ENCODE results near the gene AMOTL1. TPM values are rescaled to one million over a fixed set of nuclear protein-coding genes. Genes with fewer than 3 reads are reported as not detected.

Gene AMOTL1
- polyA plus RNA-seq, 1 donor (not counting 4 experiments of a cell fraction or from before 2014, with no cell fraction given): 86.5 TPM

DNA sequence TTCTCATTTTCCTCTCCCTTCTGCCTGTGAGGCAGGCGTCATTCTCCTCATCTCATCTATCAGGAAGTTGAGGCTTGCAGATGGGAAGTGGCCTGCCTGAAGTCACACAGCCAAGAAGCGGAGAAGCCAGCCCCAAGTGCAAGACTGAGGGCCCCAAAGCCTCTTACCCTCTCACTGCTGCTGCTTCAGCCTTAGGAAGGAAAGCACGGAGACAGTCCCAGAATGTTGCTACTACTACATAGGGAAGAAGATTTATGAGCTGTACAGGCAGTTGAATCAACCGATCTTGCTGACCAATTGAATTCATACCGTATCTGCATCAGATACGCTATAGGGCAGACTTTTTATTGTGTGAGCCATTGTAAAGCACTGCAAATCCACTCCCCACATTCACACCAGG is 116.2 kb downstream of the AMOTL1 start:
- Histone ChIP-seq H3K27ac (ENCODE audit: control insufficient read depth, insufficient read depth, low read length) (no peak overlapping the region), H3K4me2 (ENCODE audit: control insufficient read depth, extremely low read depth, insufficient read depth, low read depth, low read length) (no peak overlapping the region), H3K4me3 (ENCODE audit: control insufficient read depth in 2 of 3, extremely low read depth in 1 of 3, insufficient read depth in 2 of 3, low read depth in 1 of 3, low read length in 3 of 3) (no peak overlapping the region), H3K4me1 (ENCODE audit: control insufficient read depth, extremely low read depth, insufficient read depth, low read length) (peaks cover 42% of the 10 kb centered on the region), H4K20me1 (ENCODE audit: control insufficient read depth, extremely low read depth, insufficient read depth, low read length) (peaks cover 7% of the 10 kb centered on the region), H3K79me2 (ENCODE audit: control insufficient read depth, insufficient read depth, low read length) (peaks cover 31% of the 10 kb centered on the region), H3K9ac (ENCODE audit: control insufficient read depth, extremely low read depth, insufficient read depth, low read length) (no peak overlapping the region), H2AFZ (ENCODE audit: control insufficient read depth, low read length) (no peak overlapping the region), H3K9me1 (ENCODE audit: control insufficient read depth, extremely low read depth, insufficient read depth, low read length) (peaks cover 3% of the 10 kb centered on the region), H3K9me3 (ENCODE audit: control insufficient read depth, low read depth, low read length) (no peaks in the 10 kb centered on the region), H3K36me3 (ENCODE audit: control insufficient read depth in 2 of 2, extremely low read depth in 1 of 2, insufficient read depth in 2 of 2, low read length in 2 of 2) (peaks cover 30 to 44% of the 10 kb centered on the region in 2 experiments), H3K27me3 (ENCODE audit: control insufficient read depth, extremely low read depth, insufficient read depth, low read length) (no peaks in the 10 kb centered on the region)
- dilution Hi-C loops (cut with MboI; ENCODE audit: extremely low pct_ligation_motif_present, low sequenced_read_pairs): no loop called here
- DNase-seq (ENCODE audit: low read depth, low spot score) (no peak), FAIRE-seq (peak; percentile 62)
- TF ChIP-seq, protein P1, sequence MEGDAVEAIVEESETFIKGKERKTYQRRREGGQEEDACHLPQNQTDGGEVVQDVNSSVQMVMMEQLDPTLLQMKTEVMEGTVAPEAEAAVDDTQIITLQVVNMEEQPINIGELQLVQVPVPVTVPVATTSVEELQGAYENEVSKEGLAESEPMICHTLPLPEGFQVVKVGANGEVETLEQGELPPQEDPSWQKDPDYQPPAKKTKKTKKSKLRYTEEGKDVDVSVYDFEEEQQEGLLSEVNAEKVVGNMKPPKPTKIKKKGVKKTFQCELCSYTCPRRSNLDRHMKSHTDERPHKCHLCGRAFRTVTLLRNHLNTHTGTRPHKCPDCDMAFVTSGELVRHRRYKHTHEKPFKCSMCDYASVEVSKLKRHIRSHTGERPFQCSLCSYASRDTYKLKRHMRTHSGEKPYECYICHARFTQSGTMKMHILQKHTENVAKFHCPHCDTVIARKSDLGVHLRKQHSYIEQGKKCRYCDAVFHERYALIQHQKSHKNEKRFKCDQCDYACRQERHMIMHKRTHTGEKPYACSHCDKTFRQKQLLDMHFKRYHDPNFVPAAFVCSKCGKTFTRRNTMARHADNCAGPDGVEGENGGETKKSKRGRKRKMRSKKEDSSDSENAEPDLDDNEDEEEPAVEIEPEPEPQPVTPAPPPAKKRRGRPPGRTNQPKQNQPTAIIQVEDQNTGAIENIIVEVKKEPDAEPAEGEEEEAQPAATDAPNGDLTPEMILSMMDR (optimal IDR thresholded peaks at IDR 0.05 in 1 of 3, IDR thresholded peaks at IDR 0.05 in 1 of 3, conservative IDR thresholded peaks at IDR 0.05 in 1 of 3; ENCODE audit: extremely low read depth in 1 of 3, insufficient read depth in 2 of 3, low read length in 3 of 3): no peak
- TF ChIP-seq EZH2 (IDR thresholded peaks at IDR 0.05; ENCODE audit: low read length): no peak

DNA sequence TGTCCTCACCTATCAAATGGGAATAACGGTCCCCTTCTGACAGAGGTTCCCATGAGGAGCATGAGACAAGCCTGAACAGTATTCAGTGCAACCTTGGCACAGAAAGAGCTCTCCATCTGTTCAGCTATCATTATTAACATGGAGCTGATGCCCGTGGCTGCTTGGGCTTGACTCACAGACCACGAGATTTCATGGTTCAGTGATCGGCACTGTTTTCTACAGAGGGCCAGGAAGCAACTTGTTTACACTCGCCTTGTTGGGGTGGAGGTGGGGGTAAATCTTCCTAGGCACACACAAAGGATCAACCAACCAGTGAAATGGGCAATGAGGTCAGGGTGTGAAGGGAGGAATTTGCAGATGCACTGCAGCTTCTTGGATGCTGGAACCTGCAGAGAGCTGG is 117.0 kb downstream of the AMOTL1 start:
- TF ChIP-seq, protein P1 (optimal IDR thresholded peaks at IDR 0.05 in 1 of 3, IDR thresholded peaks at IDR 0.05 in 1 of 3, conservative IDR thresholded peaks at IDR 0.05 in 1 of 3; ENCODE audit: extremely low read depth in 1 of 3, insufficient read depth in 2 of 3, low read length in 3 of 3): no peak
- no peak for TF ChIP-seq EZH2 (IDR thresholded peaks at IDR 0.05; ENCODE audit: low read length)
- H3K9ac ChIP-seq (ENCODE audit: control insufficient read depth, extremely low read depth, insufficient read depth, low read length): no peak overlapping the region
- H3K27ac ChIP-seq (ENCODE audit: control insufficient read depth, insufficient read depth, low read length): no peak overlapping the region
- H3K27me3 ChIP-seq (ENCODE audit: control insufficient read depth, extremely low read depth, insufficient read depth, low read length): no peaks in the 10 kb centered on the region
- H3K4me3 ChIP-seq (ENCODE audit: control insufficient read depth in 2 of 3, extremely low read depth in 1 of 3, insufficient read depth in 2 of 3, low read depth in 1 of 3, low read length in 3 of 3): no peak overlapping the region
- dilution Hi-C loops (cut with MboI; ENCODE audit: extremely low pct_ligation_motif_present, low sequenced_read_pairs): no loop called here
- peaks cover 3% of the 10 kb centered on the region for H3K9me1 ChIP-seq (ENCODE audit: control insufficient read depth, extremely low read depth, insufficient read depth, low read length)
- H2AFZ ChIP-seq (ENCODE audit: control insufficient read depth, low read length): no peak overlapping the region
- H3K4me1 ChIP-seq (ENCODE audit: control insufficient read depth, extremely low read depth, insufficient read depth, low read length): peaks cover 35% of the 10 kb centered on the region
- H3K36me3 ChIP-seq (ENCODE audit: control insufficient read depth in 2 of 2, extremely low read depth in 1 of 2, insufficient read depth in 2 of 2, low read length in 2 of 2): peaks cover 30 to 42% of the 10 kb centered on the region in 2 experiments
- no peak overlapping the region for H3K4me2 ChIP-seq (ENCODE audit: control insufficient read depth, extremely low read depth, insufficient read depth, low read depth, low read length)
- FAIRE-seq: peak; percentile 90
- H3K79me2 ChIP-seq (ENCODE audit: control insufficient read depth, insufficient read depth, low read length): peaks cover 34% of the 10 kb centered on the region
- H3K9me3 ChIP-seq (ENCODE audit: control insufficient read depth, low read depth, low read length): no peaks in the 10 kb centered on the region
- peaks cover 7% of the 10 kb centered on the region for H4K20me1 ChIP-seq (ENCODE audit: control insufficient read depth, extremely low read depth, insufficient read depth, low read length)
- no peak for DNase-seq (ENCODE audit: low read depth, low spot score)

Measured in keratinocyte (primary cell).